ENCODE data around the gene METTL8.

DNA sequence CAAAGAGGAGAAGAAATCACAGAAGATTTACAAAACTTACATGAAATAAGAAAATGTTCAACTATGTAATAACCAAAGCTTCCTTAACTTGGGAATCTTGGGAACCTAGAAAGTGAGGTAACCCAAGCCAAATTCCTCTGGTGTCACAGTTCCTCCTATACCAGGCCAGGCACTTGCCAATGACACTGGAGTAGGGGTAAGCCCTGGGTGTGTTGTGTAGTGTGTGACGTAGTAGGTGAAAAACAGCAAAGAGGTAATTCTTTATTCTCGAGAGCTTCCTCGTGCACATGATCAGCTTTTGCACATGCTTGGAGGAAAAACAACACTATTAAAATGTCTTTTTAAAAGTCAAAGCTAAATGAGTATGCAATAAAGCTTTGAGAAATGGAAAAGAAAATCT lies 118.0 kb downstream of the METTL8 start:
- no peak for TF ChIP-seq FOXA1 (IDR thresholded peaks at IDR 0.05)
- TF ChIP-seq SUZ12 (IDR thresholded peaks at IDR 0.05): no peak
- no peak for TF ChIP-seq SP1 (IDR thresholded peaks at IDR 0.05)

Data from HEK293T (cell line).